ENCODE results near the gene DOC2B. TPM values are rescaled to one million over a fixed set of nuclear protein-coding genes. Genes with fewer than 3 reads are reported as not detected.
"Not testable (repeated sequence)": the region's sequence is repeated elsewhere in the genome, so short reads cannot be mapped to it uniquely, and the experiment has no call there.

Gene DOC2B
- total RNA-seq, 2 donors from 2014 or later, result 0.45 to 1.3 TPM

DNA sequence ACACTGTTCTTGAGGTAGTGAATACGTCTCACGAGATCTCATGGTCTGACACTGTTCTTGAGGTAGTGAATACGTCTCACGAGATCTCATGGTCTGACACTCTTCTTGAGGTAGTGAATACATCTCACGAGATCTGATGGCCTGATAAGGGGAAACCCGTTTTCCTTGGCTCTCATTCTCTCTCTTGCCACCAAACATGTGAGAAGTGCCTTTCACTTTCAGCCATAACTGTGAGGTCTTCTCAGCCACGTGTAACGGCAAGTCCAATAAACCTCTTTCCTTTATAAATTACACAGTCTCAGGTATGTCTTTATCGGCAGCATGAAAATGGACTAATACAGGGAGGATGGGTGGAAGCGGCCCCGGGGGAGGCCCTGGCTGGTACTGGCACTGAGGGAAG, 12.8 kb downstream of the DOC2B start:
- not testable (repeated sequence) for H3K4me1 Mint-ChIP-seq; H3K4me3 Mint-ChIP-seq; H3K36me3 Mint-ChIP-seq (ENCODE audit: low read depth); H3K9me3 Mint-ChIP-seq; H3K27me3 Mint-ChIP-seq; H3K27ac Mint-ChIP-seq
- ATAC-seq (replicated peaks), result peak; percentile 38

DNA sequence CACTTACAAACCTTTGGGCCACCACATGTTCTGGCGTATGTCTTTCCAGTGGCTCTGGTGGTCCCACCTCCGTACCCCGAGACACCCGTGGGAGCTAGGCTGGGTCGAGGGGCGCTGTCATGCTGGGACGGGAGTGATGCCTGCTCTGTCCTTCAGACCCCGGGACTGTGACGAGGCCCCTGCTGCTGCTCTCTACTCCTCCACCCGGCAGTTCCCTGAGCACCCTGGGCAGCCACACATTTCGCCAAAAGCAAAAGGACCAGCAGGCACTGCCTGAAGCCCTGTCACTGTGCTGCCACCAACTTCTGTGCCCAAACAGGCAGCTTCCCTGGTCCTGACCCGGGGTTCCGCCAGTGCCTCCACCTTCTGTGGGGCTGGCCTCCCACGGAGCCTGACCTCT, 15.5 kb downstream of the DOC2B start:
- ATAC-seq (replicated peaks), result no peak
- Mint-ChIP-seq H3K27ac (no peak overlapping the region), H3K4me1 (no peaks in the 10 kb centered on the region), H3K4me3 (no peak overlapping the region), H3K9me3 (no peaks in the 10 kb centered on the region), H3K36me3 (ENCODE audit: low read depth) (no peaks in the 10 kb centered on the region), H3K27me3 (peaks cover 12% of the 10 kb centered on the region)

- no peak overlapping the region for H3K4me3 Mint-ChIP-seq
- H3K27me3 Mint-ChIP-seq, result peaks cover 12% of the 10 kb centered on the region
- H3K9me3 Mint-ChIP-seq, result no peaks in the 10 kb centered on the region
- no peaks in the 10 kb centered on the region for H3K36me3 Mint-ChIP-seq (ENCODE audit: low read depth)
- H3K4me1 Mint-ChIP-seq, result no peaks in the 10 kb centered on the region
- H3K27ac Mint-ChIP-seq, result no peak overlapping the region
- peak; percentile 43 for ATAC-seq (replicated peaks)
These were observed 16.9 kb downstream of the DOC2B start for GRCh38 chr17:164303-165235.

DNA sequence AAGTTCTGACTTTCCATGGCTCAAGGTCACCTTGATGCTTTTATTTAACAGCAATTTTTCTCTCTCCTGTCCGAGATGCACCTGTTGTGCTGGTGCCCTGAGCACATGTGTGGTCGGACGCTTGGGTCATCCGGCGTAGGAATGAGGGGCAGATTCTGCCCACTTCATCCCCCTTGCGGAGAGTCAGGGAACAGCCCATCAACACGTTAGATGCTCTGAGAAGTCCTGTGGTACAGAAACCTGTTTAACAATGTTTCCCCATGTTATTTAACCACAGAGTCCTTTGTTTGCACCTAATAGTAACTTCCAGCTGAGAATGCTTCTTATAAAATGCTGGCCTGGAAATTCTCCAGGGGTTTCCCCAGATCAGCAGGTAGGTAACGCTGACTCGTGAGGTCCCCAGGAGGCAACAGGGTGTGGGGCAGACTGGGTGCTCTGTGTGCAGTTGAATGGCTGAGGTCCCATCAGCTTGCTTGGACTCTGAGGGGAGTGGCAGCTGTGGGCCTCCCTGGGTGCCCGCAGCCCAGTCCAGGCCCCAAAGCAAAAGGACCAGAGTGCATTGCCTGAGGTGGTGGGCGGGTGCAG, 17.8 kb downstream of the DOC2B start:
- Mint-ChIP-seq H3K36me3 (ENCODE audit: low read depth) (no peaks in the 10 kb centered on the region), H3K4me3 (no peak overlapping the region), H3K27me3 (peaks cover 8% of the 10 kb centered on the region), H3K9me3 (no peaks in the 10 kb centered on the region), H3K4me1 (no peaks in the 10 kb centered on the region), H3K27ac (no peak overlapping the region)
- ATAC-seq (replicated peaks), result no peak

GRCh38 chr17:162689-163088, 18.8 kb downstream of the DOC2B start:
- no peak overlapping the region for H3K27ac Mint-ChIP-seq
- no peak for ATAC-seq (replicated peaks)
- peaks cover 12% of the 10 kb centered on the region for H3K27me3 Mint-ChIP-seq
- H3K4me3 Mint-ChIP-seq, result no peak overlapping the region
- H3K9me3 Mint-ChIP-seq, result no peaks in the 10 kb centered on the region
- no peaks in the 10 kb centered on the region for H3K4me1 Mint-ChIP-seq
- no peaks in the 10 kb centered on the region for H3K36me3 Mint-ChIP-seq (ENCODE audit: low read depth)

GRCh38 chr17:161481-161880, 20.0 kb downstream of the DOC2B start:
- Mint-ChIP-seq H3K27ac (no peak overlapping the region), H3K4me3 (no peak overlapping the region), H3K27me3 (peaks cover 12% of the 10 kb centered on the region), H3K4me1 (no peaks in the 10 kb centered on the region), H3K36me3 (ENCODE audit: low read depth) (no peaks in the 10 kb centered on the region), H3K9me3 (no peaks in the 10 kb centered on the region)
- ATAC-seq (replicated peaks), result no peak

- ATAC-seq (replicated peaks), result no peak
- Mint-ChIP-seq H3K27me3 (peaks cover 12% of the 10 kb centered on the region), H3K9me3 (no peaks in the 10 kb centered on the region), H3K27ac (no peak overlapping the region), H3K4me1 (no peaks in the 10 kb centered on the region), H3K36me3 (ENCODE audit: low read depth) (no peaks in the 10 kb centered on the region), H3K4me3 (no peak overlapping the region)
These were observed 21.1 kb downstream of the DOC2B start for GRCh38 chr17:160336-160735.

- Mint-ChIP-seq H3K27me3 (peaks cover 12% of the 10 kb centered on the region), H3K4me3 (no peak overlapping the region), H3K9me3 (no peaks in the 10 kb centered on the region), H3K4me1 (no peaks in the 10 kb centered on the region), H3K36me3 (ENCODE audit: low read depth) (no peaks in the 10 kb centered on the region), H3K27ac (no peak overlapping the region)
- ATAC-seq (replicated peaks), result no peak
These were observed 21.8 kb downstream of the DOC2B start for GRCh38 chr17:159609-160008.

DNA sequence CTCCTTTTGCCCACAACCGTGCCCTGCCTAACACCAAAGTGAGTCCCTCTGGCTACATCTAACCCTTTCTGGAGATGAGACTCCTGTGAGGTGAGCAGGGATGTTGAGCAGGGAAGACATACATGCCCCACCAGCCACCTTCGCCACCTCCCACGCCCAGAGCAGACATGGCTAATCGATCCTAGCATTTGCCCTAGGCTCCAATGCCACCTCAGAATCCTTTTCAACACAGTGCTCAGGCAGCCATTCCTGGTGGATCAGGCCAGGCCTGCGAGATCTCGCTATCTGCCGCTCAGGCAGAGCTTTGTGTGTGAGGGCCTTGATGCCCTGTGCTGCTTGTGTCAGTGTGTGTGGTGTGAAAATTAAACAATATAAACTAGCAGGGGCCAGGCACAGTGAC, 23.1 kb downstream of the DOC2B start:
- H3K27ac Mint-ChIP-seq, result no peak overlapping the region
- no peak for ATAC-seq (replicated peaks)
- no peaks in the 10 kb centered on the region for H3K36me3 Mint-ChIP-seq (ENCODE audit: low read depth)
- no peaks in the 10 kb centered on the region for H3K9me3 Mint-ChIP-seq
- H3K4me3 Mint-ChIP-seq, result no peak overlapping the region
- H3K27me3 Mint-ChIP-seq, result peaks cover 15% of the 10 kb centered on the region
- no peaks in the 10 kb centered on the region for H3K4me1 Mint-ChIP-seq

- no peaks in the 10 kb centered on the region for H3K9me3 Mint-ChIP-seq
- no peak overlapping the region for H3K27ac Mint-ChIP-seq
- H3K36me3 Mint-ChIP-seq (ENCODE audit: low read depth), result no peaks in the 10 kb centered on the region
- H3K4me3 Mint-ChIP-seq, result no peak overlapping the region
- H3K27me3 Mint-ChIP-seq, result peaks cover 15% of the 10 kb centered on the region
- ATAC-seq (replicated peaks), result no peak
- H3K4me1 Mint-ChIP-seq, result no peaks in the 10 kb centered on the region
These were observed 23.5 kb downstream of the DOC2B start for GRCh38 chr17:157901-158300.

- Mint-ChIP-seq H3K4me3 (no peak overlapping the region), H3K27ac (no peak overlapping the region), H3K9me3 (no peaks in the 10 kb centered on the region), H3K36me3 (ENCODE audit: low read depth) (no peaks in the 10 kb centered on the region), H3K4me1 (no peaks in the 10 kb centered on the region), H3K27me3 (peaks cover 11% of the 10 kb centered on the region)
- ATAC-seq (replicated peaks), result no peak
These were observed 24.5 kb downstream of the DOC2B start for GRCh38 chr17:156946-157345.

DNA sequence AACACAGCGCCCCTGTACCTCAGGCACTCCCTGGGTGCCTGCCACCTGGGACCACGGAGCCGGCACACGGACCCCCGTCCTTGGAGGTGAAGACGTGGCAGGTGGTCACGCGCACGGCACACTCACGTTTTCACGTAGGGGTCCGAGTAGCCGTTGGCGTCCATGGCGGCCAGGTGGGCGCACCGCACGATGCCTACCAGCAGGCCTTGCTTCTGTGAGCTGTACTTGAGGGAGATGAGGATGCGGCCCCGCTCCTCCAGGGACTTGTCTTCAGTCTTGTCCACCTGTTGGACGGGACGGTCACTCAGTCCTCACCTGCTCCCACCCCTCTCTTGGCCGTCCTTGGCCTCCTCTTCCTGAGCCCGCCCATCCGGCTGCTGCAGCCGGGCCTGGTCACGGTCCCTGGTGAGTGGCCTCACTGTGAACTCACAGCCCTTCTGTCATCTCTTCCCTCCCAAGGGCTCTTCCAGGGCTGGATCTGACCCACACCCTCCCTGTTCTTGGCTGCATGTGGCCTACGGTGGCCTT, 25.3 kb downstream of the DOC2B start:
- H3K9me3 Mint-ChIP-seq, result no peaks in the 10 kb centered on the region
- no peak overlapping the region for H3K27ac Mint-ChIP-seq
- H3K4me3 Mint-ChIP-seq, result no peak overlapping the region
- H3K4me1 Mint-ChIP-seq, result no peaks in the 10 kb centered on the region
- H3K27me3 Mint-ChIP-seq, result peaks cover 8% of the 10 kb centered on the region
- no peak for ATAC-seq (replicated peaks)
- H3K36me3 Mint-ChIP-seq (ENCODE audit: low read depth), result no peaks in the 10 kb centered on the region

- Mint-ChIP-seq H3K27me3 (peaks cover 7% of the 10 kb centered on the region), H3K4me3 (no peak overlapping the region), H3K36me3 (ENCODE audit: low read depth) (no peaks in the 10 kb centered on the region), H3K9me3 (no peaks in the 10 kb centered on the region), H3K4me1 (no peaks in the 10 kb centered on the region), H3K27ac (no peak overlapping the region)
- no peak for ATAC-seq (replicated peaks)
These were observed 25.9 kb downstream of the DOC2B start for GRCh38 chr17:155576-155975.

DNA sequence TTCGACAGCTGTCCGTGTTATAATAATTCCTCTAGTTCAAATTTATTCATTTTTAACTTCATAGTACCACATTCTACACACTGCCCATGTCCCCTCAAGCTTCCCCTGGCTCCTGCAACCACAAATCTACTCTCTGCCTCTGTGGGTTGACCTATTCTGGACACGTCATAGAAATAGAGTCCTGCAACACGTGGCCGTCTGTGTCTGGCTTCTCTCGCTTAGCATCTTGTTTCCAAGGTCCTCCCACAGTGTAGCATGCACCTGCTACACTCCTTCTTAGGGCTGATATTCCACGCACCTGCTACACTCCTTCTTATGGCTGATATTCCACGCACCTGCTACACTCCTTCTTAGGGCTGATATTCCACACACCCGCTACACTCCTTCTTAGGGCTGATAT, 27.6 kb downstream of the DOC2B start:
- peaks cover 7% of the 10 kb centered on the region for H3K27me3 Mint-ChIP-seq
- H3K27ac Mint-ChIP-seq, result no peak overlapping the region
- no peak for ATAC-seq (replicated peaks)
- no peaks in the 10 kb centered on the region for H3K36me3 Mint-ChIP-seq (ENCODE audit: low read depth)
- no peaks in the 10 kb centered on the region for H3K4me1 Mint-ChIP-seq
- no peaks in the 10 kb centered on the region for H3K9me3 Mint-ChIP-seq
- no peak overlapping the region for H3K4me3 Mint-ChIP-seq

DNA sequence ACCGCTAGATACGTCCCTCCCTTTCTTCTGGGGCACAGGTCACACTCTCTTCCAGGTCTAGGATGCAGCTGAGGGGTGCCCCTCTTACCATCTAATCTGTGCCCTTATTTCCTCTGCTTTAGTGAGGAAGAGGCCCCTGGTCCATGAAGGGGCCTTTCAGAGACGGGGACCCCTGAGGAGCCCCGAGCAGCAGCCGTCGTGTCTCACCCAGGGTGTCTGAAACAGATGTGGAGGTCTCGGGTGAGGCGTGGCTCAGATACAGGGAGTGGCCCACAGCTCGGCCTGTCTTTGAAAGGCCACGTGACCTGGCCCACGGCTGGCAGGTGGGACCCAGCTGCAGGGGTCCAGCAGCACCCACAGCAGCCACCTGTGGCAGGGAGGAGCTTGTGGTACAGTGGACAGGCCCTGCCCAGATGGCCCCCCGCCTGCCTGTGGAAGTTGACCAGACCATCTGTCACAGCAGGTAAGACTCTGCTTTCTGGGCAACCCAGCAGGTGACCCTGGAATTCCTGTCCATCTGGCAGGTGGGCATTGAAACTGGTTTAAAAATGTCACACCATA, 28.5 kb downstream of the DOC2B start:
- peaks cover 3% of the 10 kb centered on the region for H3K27me3 Mint-ChIP-seq
- H3K4me1 Mint-ChIP-seq, result no peaks in the 10 kb centered on the region
- H3K4me3 Mint-ChIP-seq, result no peak overlapping the region
- no peak for ATAC-seq (replicated peaks)
- no peak overlapping the region for H3K27ac Mint-ChIP-seq
- H3K9me3 Mint-ChIP-seq, result no peaks in the 10 kb centered on the region
- H3K36me3 Mint-ChIP-seq (ENCODE audit: low read depth), result no peaks in the 10 kb centered on the region
